ENCODE results near the gene GALNT7. TPM values are rescaled to one million over a fixed set of nuclear protein-coding genes. Genes with fewer than 3 reads are reported as not detected.

Gene GALNT7
- total and polyA plus RNA-seq, 2 donors (not counting 3 experiments of a cell fraction or from before 2014, with no cell fraction given), result 19.6 to 54.6 TPM

- ChIA-PET CTCF (no interaction called here), POLR2A (no interaction called here)
- dilution Hi-C loops (cut with MboI; ENCODE audit: extremely low pct_ligation_motif_present, low sequenced_read_pairs), result no loop called here
- Histone ChIP-seq H4K20me1 (replicated peaks; ENCODE audit: control insufficient read depth, extremely low read depth, insufficient read depth, low read length) (no peaks in the 10 kb centered on the region), H3K4me2 (ENCODE audit: insufficient read depth, low read length) (no peak overlapping the region), H3K27me3 (ENCODE audit: control insufficient read depth in 2 of 2, insufficient read depth in 2 of 2, low read length in 2 of 2) (no peaks in the 10 kb centered on the region), H3K9ac (replicated peaks; ENCODE audit: extremely low read depth, insufficient read depth, low read length) (no peak overlapping the region), H2AFZ (ENCODE audit: low read depth, low read length) (no peak overlapping the region), H3K4me3 (replicated peaks in 1 of 3; ENCODE audit: insufficient read depth in 1 of 3, low read depth in 1 of 3, low read length in 3 of 3) (no peak overlapping the region), H3K36me3 (ENCODE audit: control insufficient read depth in 2 of 2, extremely low read depth in 1 of 2, insufficient read depth in 2 of 2, low read length in 2 of 2) (no peaks in the 10 kb centered on the region), H3K9me1 (replicated peaks; ENCODE audit: control insufficient read depth, extremely low read depth, insufficient read depth, low read length) (no peaks in the 10 kb centered on the region), H3K79me2 (ENCODE audit: control insufficient read depth, insufficient read depth, low read length) (no peaks in the 10 kb centered on the region), H3K4me1 (ENCODE audit: control insufficient read depth, extremely low read depth, insufficient read depth, low read length) (no peaks in the 10 kb centered on the region), H3K27ac (ENCODE audit: insufficient read depth, low read depth, low read length) (no peak overlapping the region), H3K9me3 (replicated peaks; ENCODE audit: control insufficient read depth, insufficient read depth, low read length) (no peaks in the 10 kb centered on the region)
- DNase-seq (ENCODE audit: low read depth, low spot score) (no peak), FAIRE-seq (no peak)
- BruUV-seq (replicated peaks), result no TSS peak
- intact Hi-C loops (cut with micrococcal nuclease), result no loop called here
- no peak for TF ChIP-seq JUN (IDR thresholded peaks at IDR 0.05; ENCODE audit: borderline replicate concordance, insufficient read depth, insufficient read length, low read depth)
- TF ChIP-seq CTCF (IDR thresholded peaks at IDR 0.05; ENCODE audit: extremely low read depth in 1 of 2, insufficient read depth in 1 of 2, low read depth in 1 of 2, low read length in 2 of 2), result no peak
- no peak for TF ChIP-seq GATA2 (IDR thresholded peaks at IDR 0.05; ENCODE audit: insufficient read depth, insufficient read length, low read depth, low read length)
- no peak for TF ChIP-seq EZH2 (IDR thresholded peaks at IDR 0.05; ENCODE audit: borderline replicate concordance, low read depth, low read length, severe bottlenecking)
- TF ChIP-seq, protein P1, sequence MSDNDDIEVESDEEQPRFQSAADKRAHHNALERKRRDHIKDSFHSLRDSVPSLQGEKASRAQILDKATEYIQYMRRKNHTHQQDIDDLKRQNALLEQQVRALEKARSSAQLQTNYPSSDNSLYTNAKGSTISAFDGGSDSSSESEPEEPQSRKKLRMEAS (IDR thresholded peaks at IDR 0.05; ENCODE audit: insufficient read depth, insufficient read length), result no peak
- TF ChIP-seq POLR2AphosphoS5 (IDR thresholded peaks at IDR 0.05; ENCODE audit: insufficient read depth, low read depth, low read length), result no peak
Measured at GRCh38 chr4:173138624-173139023, 30.0 kb upstream of the GALNT7 start.

Data from endothelial cell of umbilical vein (primary cell).